GM18517 (cell line): Measurements from ENCODE around the gene FOXP3.

ENCODE experiments used
- ATAC-seq: cut with Tn5 transposase; IDR thresholded peaks from one replicate; pipeline ENCODE4 v1.9.1; 2021; ENCODE audit warnings: mild to moderate bottlenecking, moderate library complexity; ENCODE audit not compliant: unreplicated experiment

The FOXP3 gene

DNA sequence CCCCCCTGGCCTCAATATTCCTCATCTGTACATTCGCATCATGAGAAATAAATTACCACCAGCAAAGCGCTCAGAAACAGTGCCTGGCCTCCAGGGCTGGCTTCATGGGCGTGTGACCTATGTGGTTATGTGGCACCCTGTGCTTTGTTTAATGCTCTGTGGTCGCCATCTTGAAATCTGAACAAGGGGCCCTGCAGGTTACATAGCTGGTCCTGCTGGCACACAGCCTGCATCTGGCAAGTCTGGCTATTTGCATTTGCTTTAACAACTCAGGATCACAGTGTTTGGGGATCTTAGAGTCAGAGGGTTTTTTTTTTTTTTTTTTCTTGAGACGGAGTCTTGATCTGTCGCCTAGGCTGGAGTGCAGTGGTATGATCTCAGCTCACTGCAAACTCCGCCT is 9.9 kb downstream of the FOXP3 start:
- ATAC-seq: no peak

GRCh38 chrX:49251325-49251724 is 13.2 kb downstream of the FOXP3 start:
- ATAC-seq: no peak

GRCh38 chrX:49250578-49250977 is 13.9 kb downstream of the FOXP3 start:
- ATAC-seq: no peak

GRCh38 chrX:49250066-49250465 is 14.4 kb downstream of the FOXP3 start:
- no peak for ATAC-seq

DNA sequence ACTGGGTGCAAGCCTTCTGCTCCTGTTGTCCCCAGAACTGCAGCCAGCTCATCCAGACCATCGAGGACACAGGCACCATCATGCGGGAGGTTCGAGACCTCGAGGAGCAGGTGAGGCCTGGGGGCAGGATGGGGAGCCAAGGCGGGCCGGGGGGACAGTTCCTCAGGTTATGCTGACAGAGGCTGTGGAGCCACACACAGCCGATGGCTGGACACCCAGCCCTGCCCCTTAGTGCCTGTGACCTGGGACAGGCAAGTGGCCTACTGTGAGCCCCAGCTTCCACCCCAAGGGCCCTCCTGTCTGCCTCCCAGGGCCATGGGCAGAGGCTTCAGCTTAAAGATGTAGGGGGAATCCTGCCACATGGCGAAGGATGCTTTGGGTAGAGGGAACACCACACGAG is 14.9 kb downstream of the FOXP3 start:
- ATAC-seq: no peak

- no peak for ATAC-seq
Measured at GRCh38 chrX:49249071-49249470, 15.4 kb downstream of the FOXP3 start.

- no peak for ATAC-seq
Measured at GRCh38 chrX:49247916-49248811, 16.3 kb downstream of the FOXP3 start.

GRCh38 chrX:49247346-49247745 is 17.2 kb downstream of the FOXP3 start:
- ATAC-seq: no peak

DNA sequence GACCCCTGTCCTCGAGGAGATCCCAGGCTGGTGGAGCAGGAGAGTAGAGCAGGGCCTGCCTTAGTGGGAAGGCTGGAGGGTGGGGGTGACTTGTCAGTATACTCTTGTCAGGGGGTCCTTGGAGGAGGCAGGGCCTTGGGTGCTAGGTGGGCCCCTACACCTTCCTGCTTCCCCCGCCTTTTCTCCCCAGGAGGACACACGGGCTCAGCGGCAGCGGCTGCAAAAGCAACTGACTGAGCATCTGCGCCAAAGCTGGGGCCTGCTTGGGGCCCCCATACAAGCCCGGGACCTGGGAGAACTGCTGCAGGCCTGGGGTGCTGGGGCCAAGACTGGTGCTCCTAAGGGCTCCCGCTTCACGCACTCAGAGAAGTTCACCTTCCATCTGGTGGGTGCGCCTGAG is 18.0 kb downstream of the FOXP3 start:
- ATAC-seq: no peak

- ATAC-seq: no peak
Measured at GRCh38 chrX:49244207-49244606, 20.3 kb downstream of the FOXP3 start.

- ATAC-seq: no peak
Measured at GRCh38 chrX:49243166-49243565, 21.3 kb downstream of the FOXP3 start.

- no peak for ATAC-seq
Measured at GRCh38 chrX:49242545-49243066, 21.9 kb downstream of the FOXP3 start.

DNA sequence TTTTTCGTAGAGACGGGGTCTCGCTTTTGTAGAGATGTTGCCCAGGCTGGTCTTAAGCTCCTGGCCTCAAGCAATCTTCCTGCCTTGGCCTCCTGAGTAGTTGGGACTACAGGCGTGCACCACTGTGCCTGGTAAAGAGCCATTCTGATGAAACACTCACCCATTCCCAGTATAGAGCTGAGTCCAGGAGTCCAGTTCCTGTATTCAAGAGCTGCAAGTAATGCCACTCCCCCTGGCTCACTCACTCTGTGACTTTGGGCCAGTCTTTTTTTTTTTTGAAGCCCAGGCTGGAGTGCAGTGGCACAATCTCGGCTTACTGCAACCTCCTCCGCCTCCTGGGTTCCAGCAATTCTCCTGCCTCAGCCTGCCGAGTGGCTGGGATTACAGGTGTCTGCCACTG is 25.8 kb downstream of the FOXP3 start:
- ATAC-seq: no peak

- no peak for ATAC-seq
Measured at GRCh38 chrX:49237060-49237459, 27.4 kb downstream of the FOXP3 start.

- ATAC-seq: no peak
Measured at GRCh38 chrX:49233887-49234555, 30.5 kb downstream of the FOXP3 start.

GRCh38 chrX:49233176-49233575 is 31.3 kb downstream of the FOXP3 start, which contains the start of gene CACNA1F:
CACNA1F (minus strand) TSS chrX:49233340; CDS start chrX:49233309, 31 bp downstream.
- no peak for ATAC-seq

- ATAC-seq: no peak
Measured at GRCh38 chrX:49232525-49232924, 32.0 kb downstream of the FOXP3 start.

- ATAC-seq: no peak
Measured at GRCh38 chrX:49231333-49232000, 33.0 kb downstream of the FOXP3 start.

DNA sequence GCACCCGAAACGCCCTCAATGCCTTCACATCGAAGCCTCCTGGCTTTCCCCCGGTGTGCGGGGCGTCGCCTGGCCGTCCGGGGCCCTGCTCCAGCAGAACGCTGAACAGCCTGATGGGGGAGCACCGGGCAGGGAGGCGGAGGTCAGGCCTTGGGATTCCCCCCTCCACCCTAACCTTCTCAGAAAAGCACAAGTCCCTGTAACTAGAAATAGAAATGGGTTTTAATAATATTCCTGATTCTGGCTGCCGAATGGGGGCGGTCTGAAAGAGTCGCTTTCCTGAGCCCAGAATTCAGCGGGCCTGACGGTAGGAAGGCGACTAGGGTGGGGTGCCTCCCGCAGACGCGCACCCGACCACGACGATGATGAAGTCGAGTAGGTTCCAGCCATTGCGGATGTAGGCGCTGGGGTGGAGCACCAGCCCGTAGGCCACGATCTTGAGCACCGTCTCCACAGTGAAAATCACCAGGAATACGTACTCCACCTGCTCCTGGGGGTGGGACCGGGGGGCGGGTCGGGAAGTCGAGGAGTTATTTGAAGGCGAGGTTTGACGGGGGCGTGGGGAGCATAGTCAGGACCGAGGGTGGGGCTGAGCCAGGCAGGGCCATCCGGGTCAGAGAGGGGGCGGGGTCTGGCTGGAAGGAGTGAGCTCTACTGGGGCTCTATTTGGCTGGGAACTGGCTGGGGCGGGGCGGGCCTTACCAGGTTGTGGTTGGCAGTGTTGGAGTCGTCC is 33.8 kb downstream of the FOXP3 start:
- ATAC-seq: no peak

- no peak for ATAC-seq
Measured at GRCh38 chrX:49228185-49228584, 36.3 kb downstream of the FOXP3 start.

DNA sequence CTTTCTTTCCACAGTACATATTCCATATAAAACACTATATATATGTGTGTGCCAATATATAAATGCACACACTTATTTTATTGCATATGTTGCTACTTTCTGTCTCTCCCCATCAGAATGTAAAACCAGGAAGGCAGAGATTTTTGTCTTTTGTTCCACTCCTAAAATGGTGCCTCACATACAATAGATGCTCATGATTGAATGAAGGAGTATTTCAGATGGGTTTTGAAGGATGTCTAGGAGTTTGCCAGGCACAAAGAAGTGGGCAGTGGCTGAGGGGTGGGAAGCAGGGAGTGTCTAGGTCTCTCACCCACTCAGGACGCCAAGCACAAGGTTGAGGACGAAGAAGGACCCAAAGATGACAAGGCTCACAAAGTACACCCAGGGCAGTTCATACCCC is 36.8 kb downstream of the FOXP3 start:
- no peak for ATAC-seq
